OCI-LY3 (cell line): ENCODE results near the gene USH2A.
A peak's percentile ranks its signal among the peaks of the same experiment; 100 is the strongest.

ENCODE experiments used
- H2AFZ ChIP-seq: fragments of 200-600, 300-600 bp; shearing (Covaris generic); 2 replicates; pipeline ENCODE4 v1.6.0; 2014; ENCODE audit warnings: antibody characterized with exemption, low read depth, low read length
- H3K27ac ChIP-seq: fragments of 200-600, 300-600 bp; sonication (generic); 2 replicates; pipeline ENCODE4 v1.5.1; 2014; ENCODE audit warnings: mild to moderate bottlenecking, low read length, moderate library complexity, mixed read lengths
- H3K27me3 ChIP-seq: fragments of 200-600, 300-600 bp; sonication (generic); 2 replicates; pipeline ENCODE4 v1.6.1; 2014; ENCODE audit warnings: low read depth, low read length, mixed read lengths
- H3K36me3 ChIP-seq: fragments of 200-600, 300-600 bp; sonication (generic); replicated peaks from 2 replicates; pipeline ENCODE3; 2014; ENCODE audit warnings: low read depth, low read length, mixed read lengths
- H3K4me1 ChIP-seq: fragments of 300-600, 200-600 bp; sonication (generic); 2 replicates; pipeline ENCODE4 v1.6.1; 2014; ENCODE audit warnings: low read length, mixed read lengths
- H3K4me2 ChIP-seq: fragments of 200-600, 300-600 bp; sonication (generic); 2 replicates; pipeline ENCODE4 v1.6.1; 2014; ENCODE audit warnings: low read length, mixed read lengths
- H3K4me3 ChIP-seq: fragments of 300-600, 200-600 bp; sonication (generic); 2 replicates; pipeline ENCODE4 v1.5.1; 2014; ENCODE audit warnings: antibody characterized with exemption, mild to moderate bottlenecking, low read length, moderate library complexity
- H3K79me2 ChIP-seq: fragments of 300-600, 200-600 bp; shearing (Covaris generic); 2 replicates; pipeline ENCODE4 v1.6.1; 2014; ENCODE audit warnings: mild to moderate bottlenecking, low read length, mixed read lengths
- H3K9ac ChIP-seq: fragments of 300-600, 200-600 bp; shearing (Covaris generic); 2 replicates; pipeline ENCODE4 v1.6.0; 2014; ENCODE audit warnings: mild to moderate bottlenecking, low read length, moderate library complexity
- H3K9me3 ChIP-seq: fragments of 200-600, 300-600 bp; shearing (Covaris generic); 2 replicates; pipeline ENCODE4 v1.6.1; 2014; ENCODE audit warnings: low read length, mixed read lengths; ENCODE audit not compliant: insufficient read depth
- H4K20me1 ChIP-seq: fragments of 200-600, 300-600 bp; sonication (generic); 2 replicates; pipeline ENCODE4 v1.6.1; 2016; ENCODE audit warnings: low read length, mixed read lengths; ENCODE audit not compliant: insufficient read depth
- CTCF ChIP-seq: fragments of 200-600, 300-600 bp; sonication (generic); IDR thresholded peaks from 2 replicates; pipeline ENCODE4 v1.5.1; 2014; ENCODE audit warnings: antibody characterized with exemption, low read length, low read depth
- EZH2phosphoT487 ChIP-seq: fragments of 200-600 bp; shearing (Covaris generic); IDR thresholded peaks from 2 replicates; pipeline ENCODE4 v1.6.1; 2018; ENCODE audit warnings: antibody characterized with exemption, mixed run types, low read depth

Gene USH2A

GRCh38 chr1:215865060-215865459, 558.2 kb downstream of the USH2A start:
- no peaks in the 10 kb centered on the region for H4K20me1 ChIP-seq
- H3K4me2 ChIP-seq, result no peak overlapping the region
- H2AFZ ChIP-seq, result no peak overlapping the region
- H3K9me3 ChIP-seq, result no peaks in the 10 kb centered on the region
- no peak overlapping the region for H3K4me3 ChIP-seq
- no peaks in the 10 kb centered on the region for H3K79me2 ChIP-seq
- no peaks in the 10 kb centered on the region for H3K36me3 ChIP-seq
- H3K4me1 ChIP-seq, result peaks cover 3% of the 10 kb centered on the region; the same call in 1 of the 2 replicates
- no peak for TF ChIP-seq EZH2phosphoT487
- TF ChIP-seq CTCF, result no peak
- H3K9ac ChIP-seq, result no peak overlapping the region
- no peak overlapping the region for H3K27ac ChIP-seq
- no peaks in the 10 kb centered on the region for H3K27me3 ChIP-seq

- H3K4me1 ChIP-seq, result peaks cover 3% of the 10 kb centered on the region; the same call in 1 of the 2 replicates
- H3K79me2 ChIP-seq, result no peaks in the 10 kb centered on the region
- no peak overlapping the region for H3K9ac ChIP-seq
- H3K27ac ChIP-seq, result no peak overlapping the region
- H4K20me1 ChIP-seq, result no peaks in the 10 kb centered on the region
- H3K9me3 ChIP-seq, result no peaks in the 10 kb centered on the region
- H2AFZ ChIP-seq, result no peak overlapping the region
- H3K27me3 ChIP-seq, result no peaks in the 10 kb centered on the region
- H3K36me3 ChIP-seq, result no peaks in the 10 kb centered on the region
- no peak for TF ChIP-seq EZH2phosphoT487
- TF ChIP-seq CTCF, result peak; percentile 29
- H3K4me2 ChIP-seq, result no peak overlapping the region
- H3K4me3 ChIP-seq, result no peak overlapping the region
Observed at GRCh38 chr1:215863796-215864195, 559.5 kb downstream of the USH2A start.

- no peaks in the 10 kb centered on the region for H3K27me3 ChIP-seq
- no peak overlapping the region for H2AFZ ChIP-seq
- H3K36me3 ChIP-seq, result no peaks in the 10 kb centered on the region
- H3K4me3 ChIP-seq, result no peak overlapping the region
- no peak overlapping the region for H3K27ac ChIP-seq
- H3K4me1 ChIP-seq, result peaks cover 3% of the 10 kb centered on the region; the same call in 1 of the 2 replicates
- no peaks in the 10 kb centered on the region for H3K79me2 ChIP-seq
- no peak overlapping the region for H3K9ac ChIP-seq
- no peaks in the 10 kb centered on the region for H4K20me1 ChIP-seq
- TF ChIP-seq CTCF, result no peak
- TF ChIP-seq EZH2phosphoT487, result no peak
- no peak overlapping the region for H3K4me2 ChIP-seq
- no peaks in the 10 kb centered on the region for H3K9me3 ChIP-seq
Observed at GRCh38 chr1:215860833-215861232, 562.4 kb downstream of the USH2A start.

GRCh38 chr1:215857317-215857716, 565.9 kb downstream of the USH2A start:
- no peak overlapping the region for H3K9ac ChIP-seq
- no peak overlapping the region for H3K4me3 ChIP-seq
- no peaks in the 10 kb centered on the region for H4K20me1 ChIP-seq
- TF ChIP-seq CTCF, result no peak
- no peak for TF ChIP-seq EZH2phosphoT487
- no peaks in the 10 kb centered on the region for H3K36me3 ChIP-seq
- no peaks in the 10 kb centered on the region for H3K27me3 ChIP-seq
- H3K9me3 ChIP-seq, result no peaks in the 10 kb centered on the region
- no peaks in the 10 kb centered on the region for H3K4me1 ChIP-seq
- no peaks in the 10 kb centered on the region for H3K79me2 ChIP-seq
- H2AFZ ChIP-seq, result no peak overlapping the region
- no peak overlapping the region for H3K4me2 ChIP-seq
- H3K27ac ChIP-seq, result no peak overlapping the region
